ENCODE data around the gene USP13.

GRCh38 chr3:179796421-179796820 is 143.6 kb downstream of the USP13 start:
- no peak for TF ChIP-seq NFIC (IDR thresholded peaks at IDR 0.05)
- no peak for TF ChIP-seq EGR1 (IDR thresholded peaks at IDR 0.05)
- TF ChIP-seq TEAD4 (IDR thresholded peaks at IDR 0.05): no peak
- no peak for TF ChIP-seq EP300 (IDR thresholded peaks at IDR 0.05; ENCODE audit: borderline replicate concordance)
- no peak for TF ChIP-seq TAF1 (IDR thresholded peaks at IDR 0.05; ENCODE audit: low read depth)
- TF ChIP-seq TCF12 (IDR thresholded peaks at IDR 0.05; ENCODE audit: low read depth): no peak
- no peak for TF ChIP-seq CEBPB (IDR thresholded peaks at IDR 0.05)

All from Ishikawa (cell line).